Endothelial cell of umbilical vein (primary cell): ENCODE data around the gene SLC35F3. TPM values are rescaled to one million over a fixed set of nuclear protein-coding genes. Genes with fewer than 3 reads are reported as not detected.
"Not testable (repeated sequence)": the region's sequence is repeated elsewhere in the genome, so short reads cannot be mapped to it uniquely, and the experiment has no call there.

ENCODE experiments used
- BruUV-seq: library from RNA; stranded (reverse); fragments of 400-500 nt; replicated peaks from 2 replicates; lab custom pipeline; 2021; lab: Mats Ljungman, UMichigan
- CTCF ChIA-PET: fragments of 300-600, 350-600 bp; sonication (Branson Sonifier 250); formaldehyde crosslinking; loops from one replicate; lab custom pipeline; 2021; ENCODE audit warnings: antibody characterized with exemption, inconsistent platforms; lab: Charles Lee
- POLR2A ChIA-PET: fragments of 300-600, 350-600 bp; sonication (Branson Sonifier 250); formaldehyde crosslinking; loops from one replicate; lab custom pipeline; 2021; ENCODE audit warnings: antibody characterized with exemption, inconsistent platforms; lab: Charles Lee
- DNase-seq: peaks from one replicate; pipeline ENCODE4 v3.0.0-alpha.2; 2011; ENCODE audit warnings: low read depth, low spot score
- FAIRE-seq: peaks from 2 replicates; lab custom pipeline; 2011; peaks lifted over from hg19 to GRCh38; lab: Jason Lieb, UNC
- H2AFZ ChIP-seq: 2 replicates; pipeline ENCODE4 v1.6.0; 2012; ENCODE audit warnings: low read depth, low read length, control low read depth, inconsistent platforms
- H3K27ac ChIP-seq: 2 replicates; pipeline ENCODE4 v1.5.1; 2011; ENCODE audit warnings: low read depth, mild to moderate bottlenecking, control low read depth, low read length, moderate library complexity; ENCODE audit not compliant: insufficient read depth
- H3K27me3 ChIP-seq, 2 experiments: 2 replicates each; pipeline versions ENCODE4 v1.6.0 to v1.6.1; 2011; ENCODE audit warnings: low read length in 2 of 2, mixed read lengths in 1 of 2; ENCODE audit not compliant: control insufficient read depth in 2 of 2, insufficient read depth in 2 of 2
- H3K36me3 ChIP-seq, 2 experiments: 2 replicates in 1 of 2; 3 replicates in 1 of 2; pipeline ENCODE4 v1.5.1; 2011; ENCODE audit warnings: low read length in 2 of 2, mild to moderate bottlenecking in 1 of 2, moderate library complexity in 1 of 2; ENCODE audit not compliant: control insufficient read depth in 2 of 2, insufficient read depth in 2 of 2; ENCODE audit errors: extremely low read depth in 1 of 2
- H3K4me1 ChIP-seq: 3 replicates; pipeline ENCODE4 v1.5.1; 2011; ENCODE audit warnings: mild to moderate bottlenecking, low read length; ENCODE audit not compliant: control insufficient read depth, insufficient read depth; ENCODE audit errors: extremely low read depth
- H3K4me2 ChIP-seq: 2 replicates; pipeline ENCODE4 v1.6.1; 2011; ENCODE audit warnings: low read length, control low read depth, mixed read lengths; ENCODE audit not compliant: insufficient read depth
- H3K4me3 ChIP-seq, 3 experiments: fragments of 200-600 bp in 1 of 3; sonication (generic), shearing (Covaris generic) in 1 of 3; replicated peaks in 1 of 3; 2 replicates each; pipeline ENCODE4 v1.5.1; 2011 to 2016; ENCODE audit warnings: control low read depth in 3 of 3, low read length in 3 of 3, mild to moderate bottlenecking in 2 of 3, inconsistent platforms in 1 of 3, low read depth in 1 of 3, moderate library complexity in 1 of 3; ENCODE audit not compliant: insufficient read depth in 1 of 3
- H3K79me2 ChIP-seq: 2 replicates; pipeline ENCODE4 v1.6.0; 2012; ENCODE audit warnings: low read length, inconsistent platforms; ENCODE audit not compliant: control insufficient read depth, insufficient read depth
- H3K9ac ChIP-seq: replicated peaks from 2 replicates; pipeline ENCODE3; 2011; ENCODE audit warnings: low read length, control low read depth; ENCODE audit not compliant: insufficient read depth; ENCODE audit errors: extremely low read depth
- H3K9me1 ChIP-seq: replicated peaks from 3 replicates; pipeline ENCODE4 v1.6.0; 2011; ENCODE audit warnings: mild to moderate bottlenecking, low read length; ENCODE audit not compliant: control insufficient read depth, insufficient read depth; ENCODE audit errors: extremely low read depth
- H3K9me3 ChIP-seq: replicated peaks from 2 replicates; pipeline ENCODE4 v1.5.1; 2012; ENCODE audit warnings: low read length, inconsistent platforms; ENCODE audit not compliant: control insufficient read depth, insufficient read depth
- H4K20me1 ChIP-seq: replicated peaks from 2 replicates; pipeline ENCODE3; 2011; ENCODE audit warnings: mild to moderate bottlenecking, low read length; ENCODE audit not compliant: control insufficient read depth, insufficient read depth; ENCODE audit errors: extremely low read depth
- EZH2 ChIP-seq: IDR thresholded peaks from 2 replicates; pipeline ENCODE4 v1.6.1; 2012; ENCODE audit warnings: borderline replicate concordance, low read depth, mild to moderate bottlenecking, moderate library complexity, low read length, inconsistent platforms; ENCODE audit not compliant: severe bottlenecking
- JUN ChIP-seq: IDR thresholded peaks from 2 replicates; pipeline ENCODE4 v1.6.1; 2011; ENCODE audit warnings: borderline replicate concordance, low read depth; ENCODE audit not compliant: insufficient read length, insufficient read depth
- POLR2A ChIP-seq: IDR thresholded peaks from 2 replicates; pipeline ENCODE4 v1.6.1; 2012; ENCODE audit warnings: low read depth, mild to moderate bottlenecking, control low read depth, low read length
- POLR2AphosphoS5 ChIP-seq: IDR thresholded peaks from 2 replicates; pipeline ENCODE4 v1.6.1; 2012; ENCODE audit warnings: low read depth, mild to moderate bottlenecking, control low read depth, low read length, moderate library complexity; ENCODE audit not compliant: insufficient read depth
- dilution Hi-C: fragments of 300-500 bp; cut with MboI; formaldehyde crosslinking; loops from one replicate; pipeline ENCODE4 v1.15.0; 2019; ENCODE audit warnings: low sequenced_read_pairs; ENCODE audit not compliant: extremely low pct_ligation_motif_present
- intact Hi-C: fragments of 100-400 bp; cut with micrococcal nuclease; formaldehyde crosslinking; loops from one replicate; pipeline ENCODE4 v1.10.0; 2022
- polyA plus RNA-seq, 4 experiments: library from polyadenylated mRNA; depleted of rRNA in 3 of 4; stranded (reverse) in 3 of 4; unstranded in 1 of 4; fragments of >200 nt; gene quantifications; 2 replicates each; pipeline versions ENCODE4 v1.2.1 to v1.2.3, GENCODE V29; 2011 to 2012; ENCODE audit warnings: missing spikeins in 1 of 4
- total RNA-seq: library from RNA; stranded (reverse); gene quantifications from 2 replicates; pipeline ENCODE4 v1.2.3, GENCODE V29; 2021

SLC35F3 gene
- total and polyA plus RNA-seq, 2 donors (not counting 3 experiments of a cell fraction or from before 2014, with no cell fraction given) = not detected

DNA sequence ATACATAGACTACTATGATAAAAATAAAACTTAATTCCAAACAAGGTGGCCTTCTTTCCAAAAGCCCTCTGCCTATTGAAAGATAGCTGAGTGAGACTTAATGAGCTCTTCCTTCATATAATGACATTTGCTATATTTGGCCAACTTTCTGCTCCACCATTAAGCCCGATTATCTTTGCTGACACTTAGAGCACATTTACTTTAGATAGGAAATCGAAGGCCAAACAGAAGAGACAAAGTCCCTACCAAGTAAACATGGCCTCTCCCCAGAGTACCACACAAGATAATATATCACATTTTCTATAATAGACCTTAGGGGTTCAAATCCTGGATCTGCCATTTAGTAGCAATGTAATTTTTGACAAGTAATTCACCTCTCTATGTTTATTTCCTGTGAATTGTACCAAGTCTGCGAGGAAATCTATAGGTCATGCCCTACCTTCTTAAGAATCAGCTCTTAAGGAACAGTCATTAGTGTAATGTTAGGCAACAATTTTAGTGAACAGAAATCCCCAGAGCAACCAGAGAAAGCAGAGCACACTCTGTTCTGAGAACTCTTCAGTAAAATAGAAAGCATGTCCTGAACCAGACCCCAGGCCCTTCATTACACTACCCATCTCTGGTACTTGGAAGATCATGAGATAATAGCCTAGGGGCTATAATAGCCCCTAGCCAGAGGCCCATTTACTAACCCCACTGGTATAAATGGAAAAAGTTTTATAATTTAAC, 451.5 kb downstream of the SLC35F3 start:
- TF ChIP-seq EZH2 (no peak), POLR2A (no peak), POLR2AphosphoS5 (no peak), JUN (no peak)
- CTCF ChIA-PET = no interaction called here
- intact Hi-C loops = no loop called here
- Histone ChIP-seq H3K9me1 (no peaks in the 10 kb centered on the region), H3K27me3 (peaks cover 7 to 15% of the 10 kb centered on the region in 2 experiments), H3K4me3 (no peak overlapping the region), H2AFZ (no peak overlapping the region), H3K27ac (no peak overlapping the region), H3K79me2 (no peaks in the 10 kb centered on the region), H3K36me3 (no peaks in the 10 kb centered on the region), H3K9ac (no peak overlapping the region), H3K9me3 (no peaks in the 10 kb centered on the region), H4K20me1 (no peaks in the 10 kb centered on the region), H3K4me2 (no peak overlapping the region), H3K4me1 (no peaks in the 10 kb centered on the region)
- no peak for DNase-seq
- POLR2A ChIA-PET = no interaction called here
- dilution Hi-C loops = no loop called here
- BruUV-seq = no TSS peak
- FAIRE-seq = no peak

DNA sequence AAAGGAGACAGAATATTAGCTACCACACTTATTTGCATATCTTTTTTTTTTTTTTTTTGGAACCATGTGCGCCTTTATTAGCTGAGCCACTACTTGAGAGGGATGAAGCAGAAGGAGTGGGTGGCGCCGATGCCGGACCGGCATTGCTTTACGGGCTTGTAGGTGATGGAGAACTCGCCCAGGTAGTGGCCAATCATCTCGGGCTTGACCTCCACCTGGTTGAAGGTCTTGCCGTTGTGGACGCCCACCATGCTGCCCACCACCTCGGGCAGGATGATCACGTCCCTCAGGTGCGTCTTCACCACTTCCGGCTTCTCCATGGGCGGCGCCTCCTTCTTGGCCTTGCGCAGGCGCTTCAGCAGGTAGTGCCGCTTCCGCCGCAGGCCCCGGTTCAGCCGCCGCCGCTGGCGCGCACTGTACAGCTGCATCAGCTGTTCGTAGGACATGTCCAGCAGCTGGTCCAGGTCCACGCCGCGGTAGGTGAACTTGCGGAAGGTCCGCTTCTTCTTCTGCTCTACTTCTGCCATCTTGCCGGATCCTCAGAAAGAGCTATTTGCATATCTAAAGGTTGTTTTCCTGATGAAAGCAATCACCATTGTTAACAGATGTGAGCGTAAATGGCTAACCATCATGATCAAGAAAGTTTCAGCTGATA, 452.3 kb downstream of the SLC35F3 start:
- H3K27ac ChIP-seq, CTCF ChIA-PET, H3K4me2 ChIP-seq, H3K9ac ChIP-seq, H3K79me2 ChIP-seq, H3K9me1 ChIP-seq, BruUV-seq, H4K20me1 ChIP-seq, H3K9me3 ChIP-seq, H3K4me1 ChIP-seq, dilution Hi-C loops, POLR2A ChIA-PET, H3K4me3 ChIP-seq, H3K36me3 ChIP-seq, DNase-seq, intact Hi-C loops, FAIRE-seq: not testable (repeated sequence)
- Histone ChIP-seq H2AFZ (peak overlapping the region; percentile 44), H3K27me3 (peaks cover 7 to 15% of the 10 kb centered on the region in 2 experiments)
